HCT116 (cell line): Measurements from ENCODE around the gene PDE4D. TPM values are rescaled to one million over a fixed set of nuclear protein-coding genes. Genes with fewer than 3 reads are reported as not detected.

Experiments used
- ATAC-seq: fragments of 200-7000 bp; cut with Tn5 transposase; 2 replicates; pipeline ENCODE4 v1.9.1; 2020; ENCODE audit warnings: mild to moderate bottlenecking, moderate library complexity
- BruUV-seq: library from RNA; stranded (reverse); fragments of 400-500 nt; replicated peaks from 2 replicates; lab custom pipeline; 2021; lab: Mats Ljungman, UMichigan
- CTCF ChIA-PET: fragments of 300-600 bp; sonication (Branson Sonifier 250); formaldehyde crosslinking; loops from one replicate; lab custom pipeline; 2021; ENCODE audit warnings: antibody characterized with exemption; lab: Charles Lee
- POLR2A ChIA-PET: fragments of 300-600, 350-600 bp; sonication (Branson Sonifier 250); formaldehyde crosslinking; loops from one replicate; lab custom pipeline; 2021; ENCODE audit warnings: antibody characterized with exemption; lab: Charles Lee
- RAD21 ChIA-PET, 2 experiments: fragments of 300-600 bp; sonication (Branson Sonifier 250); formaldehyde crosslinking; loops; one replicate each; lab custom pipeline; 2023; ENCODE audit warnings: low total read pairs in 2 of 2; ENCODE audit not compliant: uncharacterized antibody in 2 of 2, unreplicated experiment in 2 of 2, low non-redundant PET in 1 of 2; lab: Charles Lee
- DNase-seq: peaks from one replicate; pipeline ENCODE4 v3.0.0-alpha.2; 2010; ENCODE audit warnings: low read depth, low spot score
- H2AFZ ChIP-seq: fragments of 200-600 bp; shearing (Covaris generic), sonication (generic); 2 replicates; pipeline ENCODE4 v1.6.1; 2017; ENCODE audit warnings: low read depth, mixed run types, mixed read lengths, antibody characterized with exemption, low read length; ENCODE audit not compliant: poor library complexity, severe bottlenecking
- H3K27ac ChIP-seq: 2 replicates; pipeline ENCODE4 v1.5.1; 2012; ENCODE audit warnings: low read depth, low read length
- H3K27me3 ChIP-seq: fragments of 200-600 bp; sonication (generic); 2 replicates; pipeline ENCODE4 v1.6.1; 2016; ENCODE audit warnings: mixed run types, low read length, mixed read lengths; ENCODE audit not compliant: insufficient read depth
- H3K36me3 ChIP-seq, 2 experiments: fragments of 200-500 bp in 1 of 2; fragments of 200-600 bp in 1 of 2; sonication (Bioruptor generic) in 1 of 2; sonication (generic) in 1 of 2; 2 replicates each; pipeline versions ENCODE4 v1.5.1 to v1.6.1; 2014 to 2016; ENCODE audit warnings: low read length in 2 of 2, inconsistent platforms in 1 of 2, mixed read lengths in 1 of 2, mixed run types in 1 of 2; ENCODE audit not compliant: insufficient read depth in 2 of 2, control insufficient read depth in 1 of 2
- H3K4me1 ChIP-seq, 2 experiments: fragments of 200-600 bp in 1 of 2; sonication (generic) in 1 of 2; 2 replicates each; pipeline versions ENCODE4 v1.5.1 to v1.6.1; 2012 to 2017; ENCODE audit warnings: low read length in 2 of 2, inconsistent platforms in 1 of 2, mild to moderate bottlenecking in 1 of 2, mixed read lengths in 1 of 2, mixed run types in 1 of 2, moderate library complexity in 1 of 2; ENCODE audit not compliant: insufficient read depth in 2 of 2, control insufficient read depth in 1 of 2
- H3K4me2 ChIP-seq: fragments of 200-600 bp; sonication (generic); 2 replicates; pipeline ENCODE4 v1.6.1; 2017; ENCODE audit warnings: mixed run types, low read length, mixed read lengths
- H3K4me3 ChIP-seq, 2 experiments: fragments of 200-600 bp in 1 of 2; sonication (generic) in 1 of 2; replicated peaks in 1 of 2; 2 replicates each; pipeline ENCODE4 v1.5.1; 2011 to 2016; ENCODE audit warnings: low read length in 2 of 2, control low read depth in 1 of 2, low read depth in 1 of 2, mild to moderate bottlenecking in 1 of 2, mixed read lengths in 1 of 2, mixed run types in 1 of 2
- H3K79me2 ChIP-seq: fragments of 200-600 bp; sonication (generic); 2 replicates; pipeline ENCODE4 v1.6.1; 2017; ENCODE audit warnings: mild to moderate bottlenecking, mixed run types, low read length, moderate library complexity, mixed read lengths; ENCODE audit not compliant: insufficient read depth
- H3K9ac ChIP-seq: fragments of 200-600 bp; sonication (generic); 2 replicates; pipeline ENCODE4 v1.6.1; 2016; ENCODE audit warnings: low read length, mixed read lengths
- H3K9me2 ChIP-seq: fragments of 200-600 bp; sonication (generic), shearing (Covaris generic); 2 replicates; pipeline ENCODE4 v1.6.1; 2017; ENCODE audit warnings: mixed run types, mild to moderate bottlenecking, moderate library complexity; ENCODE audit not compliant: insufficient read depth
- H3K9me3 ChIP-seq, 2 experiments: fragments of 200-500 bp in 1 of 2; fragments of 200-600 bp in 1 of 2; sonication (Bioruptor generic) in 1 of 2; sonication (generic) in 1 of 2; 2 replicates each; pipeline ENCODE4 v1.6.1; 2014 to 2017; ENCODE audit warnings: low read length in 2 of 2, mixed read lengths in 2 of 2, inconsistent platforms in 1 of 2, low read depth in 1 of 2, mild to moderate bottlenecking in 1 of 2, mixed run types in 1 of 2, moderate library complexity in 1 of 2; ENCODE audit not compliant: control insufficient read depth in 1 of 2, insufficient read depth in 1 of 2
- H4K20me1 ChIP-seq: fragments of 200-600 bp; sonication (generic), shearing (Covaris generic); 2 replicates; pipeline ENCODE4 v1.6.1; 2017; ENCODE audit warnings: mixed run types, mild to moderate bottlenecking, moderate library complexity; ENCODE audit not compliant: insufficient read depth
- CBX3 ChIP-seq: IDR thresholded peaks from 2 replicates; pipeline ENCODE4 v1.6.1; 2012; ENCODE audit warnings: low read depth
- CEBPB ChIP-seq: IDR thresholded peaks from 2 replicates; pipeline ENCODE4 v1.6.1; 2012; ENCODE audit warnings: low read depth
- EGR1 ChIP-seq: IDR thresholded peaks from 2 replicates; pipeline ENCODE4 v1.6.1; 2012; ENCODE audit warnings: low read depth
- ELF1 ChIP-seq: IDR thresholded peaks from 2 replicates; pipeline ENCODE4 v1.6.1; 2012; ENCODE audit warnings: low read depth, borderline replicate concordance
- EZH2 ChIP-seq: fragments of 200-600 bp; sonication (generic); IDR thresholded peaks from 2 replicates; pipeline ENCODE4 v1.6.1; 2017; ENCODE audit warnings: antibody characterized with exemption, mixed run types
- EZH2phosphoT487 ChIP-seq: fragments of 200-600 bp; IDR thresholded peaks from 2 replicates; pipeline ENCODE4 v1.6.1; 2018; ENCODE audit warnings: antibody characterized with exemption, borderline replicate concordance
- FOSL1 ChIP-seq: IDR thresholded peaks from 2 replicates; pipeline ENCODE4 v1.6.1; 2012; ENCODE audit warnings: low read depth
- JUND ChIP-seq: IDR thresholded peaks from 2 replicates; pipeline ENCODE4 v1.6.1; 2012
- POLR2A ChIP-seq: IDR thresholded peaks from 2 replicates; pipeline ENCODE4 v1.7.0; 2011; ENCODE audit warnings: borderline replicate concordance; ENCODE audit not compliant: insufficient read depth, insufficient read length; ENCODE audit errors: extremely low read depth
- POLR2AphosphoS5 ChIP-seq: IDR thresholded peaks from 2 replicates; pipeline ENCODE4 v1.6.1; 2011; ENCODE audit warnings: mild to moderate bottlenecking, low read depth, low read length, moderate library complexity
- RAD21 ChIP-seq: IDR thresholded peaks from 2 replicates; pipeline ENCODE4 v1.6.1; 2012; ENCODE audit warnings: low read depth, mild to moderate bottlenecking
- SP1 ChIP-seq: IDR thresholded peaks from 2 replicates; pipeline ENCODE4 v1.6.1; 2012; ENCODE audit warnings: low read depth
- SRF ChIP-seq: IDR thresholded peaks from 2 replicates; pipeline ENCODE4 v1.6.1; 2012; ENCODE audit warnings: low read depth
- TCF7L2 ChIP-seq: IDR thresholded peaks from 2 replicates; pipeline ENCODE4 v1.7.0; 2011; ENCODE audit warnings: borderline replicate concordance, inconsistent platforms; ENCODE audit not compliant: insufficient read depth, insufficient read length; ENCODE audit errors: extremely low read depth
- ZNF274 ChIP-seq: fragments of 200-500 bp; sonication (Bioruptor generic); IDR thresholded peaks from 2 replicates; pipeline ENCODE4 v1.6.1; 2014; ENCODE audit warnings: mild to moderate bottlenecking, low read depth, low read length, inconsistent platforms
- intact Hi-C: fragments of 100-400 bp; cut with micrococcal nuclease; formaldehyde crosslinking; loops from 2 replicates; pipeline ENCODE4 v1.10.0; 2022
- total RNA-seq: library from RNA; stranded (reverse); gene quantifications from one replicate; pipeline ENCODE4 v1.2.1, GENCODE V29; 2021; ENCODE audit not compliant: unreplicated experiment
- TF ChIP-seq, protein P1 (sequence below), 3 experiments: fragments of 200-600 bp in 1 of 3; sonication (generic) in 1 of 3; IDR thresholded peaks in 2 of 3; conservative IDR thresholded peaks in 1 of 3; 2 replicates each; pipeline ENCODE4 v1.5.1; 2012 to 2017; ENCODE audit warnings: low read depth in 2 of 3, low read length in 2 of 3, antibody characterized with exemption in 1 of 3, borderline replicate concordance in 1 of 3, control low read depth in 1 of 3, mild to moderate bottlenecking in 1 of 3, mixed read lengths in 1 of 3, mixed run types in 1 of 3, moderate library complexity in 1 of 3; ENCODE audit not compliant: insufficient read depth in 1 of 3
- TF ChIP-seq, protein P2 (sequence below): IDR thresholded peaks from 2 replicates; pipeline ENCODE4 v1.6.1; 2012
- TF ChIP-seq, protein P3 (sequence below): IDR thresholded peaks from 2 replicates; pipeline ENCODE4 v1.6.1; 2012
- TF ChIP-seq, protein P4 (sequence below): IDR thresholded peaks from 2 replicates; pipeline ENCODE4 v1.6.1; 2012; ENCODE audit warnings: low read depth

Gene PDE4D
- total RNA-seq, 1 experiment from 2014 or later: 1.1 TPM

DNA sequence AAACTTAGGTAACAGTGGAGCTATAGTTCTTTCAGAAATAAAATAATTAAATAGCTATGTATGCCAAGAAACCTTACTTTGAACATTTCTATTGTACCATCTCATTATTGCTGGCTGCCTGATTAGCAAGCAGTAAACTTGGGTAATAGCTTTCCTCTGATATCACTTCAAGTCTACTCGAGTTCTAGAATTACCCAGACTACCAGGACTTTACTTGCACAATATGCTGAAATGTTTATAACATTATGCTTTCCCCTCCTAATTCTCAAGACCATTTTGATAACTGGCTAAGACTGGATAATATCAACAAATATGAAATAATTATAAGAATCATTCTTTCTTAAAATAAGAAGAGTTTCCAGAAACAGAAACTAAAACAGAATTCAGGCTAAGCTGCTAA lies 798.0 kb downstream of the PDE4D start:
- H3K4me1 ChIP-seq: no peaks in the 10 kb centered on the region
- TF ChIP-seq EZH2phosphoT487 (no peak), SP1 (no peak), ZNF274 (no peak), CEBPB (no peak), JUND (no peak), FOSL1 (no peak), RAD21 (no peak), CBX3 (no peak), EZH2 (no peak), EGR1 (no peak), POLR2A (no peak), TCF7L2 (no peak), ELF1 (no peak), POLR2AphosphoS5 (no peak), SRF (no peak)
- TF ChIP-seq, protein P1, sequence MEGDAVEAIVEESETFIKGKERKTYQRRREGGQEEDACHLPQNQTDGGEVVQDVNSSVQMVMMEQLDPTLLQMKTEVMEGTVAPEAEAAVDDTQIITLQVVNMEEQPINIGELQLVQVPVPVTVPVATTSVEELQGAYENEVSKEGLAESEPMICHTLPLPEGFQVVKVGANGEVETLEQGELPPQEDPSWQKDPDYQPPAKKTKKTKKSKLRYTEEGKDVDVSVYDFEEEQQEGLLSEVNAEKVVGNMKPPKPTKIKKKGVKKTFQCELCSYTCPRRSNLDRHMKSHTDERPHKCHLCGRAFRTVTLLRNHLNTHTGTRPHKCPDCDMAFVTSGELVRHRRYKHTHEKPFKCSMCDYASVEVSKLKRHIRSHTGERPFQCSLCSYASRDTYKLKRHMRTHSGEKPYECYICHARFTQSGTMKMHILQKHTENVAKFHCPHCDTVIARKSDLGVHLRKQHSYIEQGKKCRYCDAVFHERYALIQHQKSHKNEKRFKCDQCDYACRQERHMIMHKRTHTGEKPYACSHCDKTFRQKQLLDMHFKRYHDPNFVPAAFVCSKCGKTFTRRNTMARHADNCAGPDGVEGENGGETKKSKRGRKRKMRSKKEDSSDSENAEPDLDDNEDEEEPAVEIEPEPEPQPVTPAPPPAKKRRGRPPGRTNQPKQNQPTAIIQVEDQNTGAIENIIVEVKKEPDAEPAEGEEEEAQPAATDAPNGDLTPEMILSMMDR (IDR thresholded peaks at IDR 0.05 in 2 of 3, conservative IDR thresholded peaks at IDR 0.05 in 1 of 3; ENCODE audit: borderline replicate concordance in 1 of 3, insufficient read depth in 1 of 3, low read depth in 2 of 3, low read length in 2 of 3): no peak
- TF ChIP-seq, protein P2, sequence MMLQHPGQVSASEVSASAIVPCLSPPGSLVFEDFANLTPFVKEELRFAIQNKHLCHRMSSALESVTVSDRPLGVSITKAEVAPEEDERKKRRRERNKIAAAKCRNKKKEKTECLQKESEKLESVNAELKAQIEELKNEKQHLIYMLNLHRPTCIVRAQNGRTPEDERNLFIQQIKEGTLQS: no peak
- TF ChIP-seq, protein P3, sequence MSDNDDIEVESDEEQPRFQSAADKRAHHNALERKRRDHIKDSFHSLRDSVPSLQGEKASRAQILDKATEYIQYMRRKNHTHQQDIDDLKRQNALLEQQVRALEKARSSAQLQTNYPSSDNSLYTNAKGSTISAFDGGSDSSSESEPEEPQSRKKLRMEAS: no peak
- TF ChIP-seq, protein P4, sequence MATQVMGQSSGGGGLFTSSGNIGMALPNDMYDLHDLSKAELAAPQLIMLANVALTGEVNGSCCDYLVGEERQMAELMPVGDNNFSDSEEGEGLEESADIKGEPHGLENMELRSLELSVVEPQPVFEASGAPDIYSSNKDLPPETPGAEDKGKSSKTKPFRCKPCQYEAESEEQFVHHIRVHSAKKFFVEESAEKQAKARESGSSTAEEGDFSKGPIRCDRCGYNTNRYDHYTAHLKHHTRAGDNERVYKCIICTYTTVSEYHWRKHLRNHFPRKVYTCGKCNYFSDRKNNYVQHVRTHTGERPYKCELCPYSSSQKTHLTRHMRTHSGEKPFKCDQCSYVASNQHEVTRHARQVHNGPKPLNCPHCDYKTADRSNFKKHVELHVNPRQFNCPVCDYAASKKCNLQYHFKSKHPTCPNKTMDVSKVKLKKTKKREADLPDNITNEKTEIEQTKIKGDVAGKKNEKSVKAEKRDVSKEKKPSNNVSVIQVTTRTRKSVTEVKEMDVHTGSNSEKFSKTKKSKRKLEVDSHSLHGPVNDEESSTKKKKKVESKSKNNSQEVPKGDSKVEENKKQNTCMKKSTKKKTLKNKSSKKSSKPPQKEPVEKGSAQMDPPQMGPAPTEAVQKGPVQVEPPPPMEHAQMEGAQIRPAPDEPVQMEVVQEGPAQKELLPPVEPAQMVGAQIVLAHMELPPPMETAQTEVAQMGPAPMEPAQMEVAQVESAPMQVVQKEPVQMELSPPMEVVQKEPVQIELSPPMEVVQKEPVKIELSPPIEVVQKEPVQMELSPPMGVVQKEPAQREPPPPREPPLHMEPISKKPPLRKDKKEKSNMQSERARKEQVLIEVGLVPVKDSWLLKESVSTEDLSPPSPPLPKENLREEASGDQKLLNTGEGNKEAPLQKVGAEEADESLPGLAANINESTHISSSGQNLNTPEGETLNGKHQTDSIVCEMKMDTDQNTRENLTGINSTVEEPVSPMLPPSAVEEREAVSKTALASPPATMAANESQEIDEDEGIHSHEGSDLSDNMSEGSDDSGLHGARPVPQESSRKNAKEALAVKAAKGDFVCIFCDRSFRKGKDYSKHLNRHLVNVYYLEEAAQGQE: no peak
- no peak overlapping the region for H3K9ac ChIP-seq
- peaks cover 46% of the 10 kb centered on the region for H3K27me3 ChIP-seq
- H4K20me1 ChIP-seq: no peaks in the 10 kb centered on the region
- ChIA-PET CTCF (no interaction called here), POLR2A (no interaction called here), RAD21 (no interaction called here)
- H3K27ac ChIP-seq: no peak overlapping the region
- H3K36me3 ChIP-seq: no peaks in the 10 kb centered on the region
- ATAC-seq (no peak), DNase-seq (no peak)
- H3K4me3 ChIP-seq: no peak overlapping the region
- intact Hi-C loops: no loop called here
- no peaks in the 10 kb centered on the region for H3K79me2 ChIP-seq
- no TSS peak for BruUV-seq
- H3K4me2 ChIP-seq: no peak overlapping the region
- no peak overlapping the region for H2AFZ ChIP-seq
- no peaks in the 10 kb centered on the region for H3K9me3 ChIP-seq
- no peaks in the 10 kb centered on the region for H3K9me2 ChIP-seq
